Ovary (tissue), 9 donors: ENCODE data around the gene MTUS2. TPM values are rescaled to one million over a fixed set of nuclear protein-coding genes. Genes with fewer than 3 reads are reported as not detected.

Experiments used
- DNase-seq, 5 donors: peaks; one replicate each; pipeline ENCODE4 v3.0.0-alpha.2; 2019 to 2020
- H3K27ac ChIP-seq, 2 donors: fragments of 200-600 bp; one replicate each; pipeline versions ENCODE4 v1.5.1 to v1.8.0; 2019 to 2022
- H3K27me3 ChIP-seq: fragments of 200-600 bp; one replicate; pipeline ENCODE4 v1.8.0; 2022
- H3K36me3 ChIP-seq: fragments of 200-600 bp; sonication (generic); one replicate; pipeline ENCODE4 v1.5.1; 2019
- H3K4me1 ChIP-seq: one replicate; pipeline ENCODE4 v1.8.1; 2013; ENCODE audit warnings: mild to moderate bottlenecking, moderate library complexity; ENCODE audit not compliant: insufficient read depth
- H3K4me3 ChIP-seq: fragments of 200-600 bp; sonication (generic); one replicate; pipeline ENCODE4 v1.5.1; 2017
- H3K9me3 ChIP-seq, 2 donors: fragments of 200-600 bp in 1 of 2; sonication (generic) in 1 of 2; one replicate each; pipeline versions ENCODE4 v1.5.1 to v1.8.1; 2013 to 2019; ENCODE audit warnings: mild to moderate bottlenecking in 1 of 2, moderate library complexity in 1 of 2
- CTCF ChIP-seq, 3 donors: fragments of 450-650 bp in 2 of 3; fragments of 200-600 bp in 1 of 3; IDR thresholded peaks; one replicate each; pipeline versions ENCODE4 v1.5.1 to v1.8.0; 2016 to 2022; ENCODE audit warnings: antibody characterized with exemption in 3 of 3, mild to moderate bottlenecking in 1 of 3
- EP300 ChIP-seq: sonication (generic); formaldehyde crosslinking; IDR thresholded peaks from one replicate; pipeline ENCODE4 v1.6.1; 2017; ENCODE audit warnings: antibody characterized with exemption
- POLR2A ChIP-seq: fragments of 450-650 bp; IDR thresholded peaks from one replicate; pipeline ENCODE4 v1.6.1; 2017; ENCODE audit warnings: antibody characterized with exemption, mild to moderate bottlenecking, moderate library complexity
- WGBS, 3 donors: extraction: QIAGEN DNeasy Blood & Tissue Kit in 1 of 3; methylation state at CpG; one replicate each; pipeline versions ENCODE4 v1.1.5 to v1.1.7; 2013 to 2017; 5-methylcytosine and 5-hydroxymethylcytosine counted together
- intact Hi-C, 4 donors: fragments of 100-400 bp; cut with DNase I; formaldehyde crosslinking; loops; one replicate each; pipeline versions ENCODE4 v1.11.0 to v1.15.1; 2022 to 2023
- polyA plus RNA-seq, 2 donors: library from polyadenylated mRNA; stranded (reverse); fragments of 200-250 nt in 1 of 2; fragments of 350-450 nt in 1 of 2; fragmentation: Illumina TruSeq in 1 of 2; extraction: RNeasy Lipid Tissue Mini Kit (QIAGEN cat#74804) in 1 of 2; gene quantifications; one replicate each; pipeline ENCODE4 v1.2.3, GENCODE V29; 2013 to 2014
- total RNA-seq, 7 donors: library from RNA; depleted of rRNA in 2 of 7; stranded (reverse); fragments of >200 nt in 2 of 7; fragmentation: NEBNext Ultra II Directional in 3 of 7; extraction: Animal tissue kit (Norgen Biotek cat#: 25700) in 3 of 7; gene quantifications; one replicate each; pipeline versions ENCODE4 v1.1.0 to v1.2.4, GENCODE V29; 2016 to 2023
- donor health status: DM: no; HTN: no; CAD: no; lungs with moderate emphysema.
- donor health status: DM: no; HTN: no; CAD: no.
- donor health status: Bipolar disorder and iron deficiency.
- donor health status: DM: yes; HTN: yes; CAD: no.
- donor health status: DM: no; HTN: no; CAD: no.
- donor health status: DM: yes; HTN: yes; CAD: no.

The MTUS2 gene
- total and polyA plus RNA-seq, 9 donors, result 1.5 to 8.7 (median 5.4) TPM

DNA sequence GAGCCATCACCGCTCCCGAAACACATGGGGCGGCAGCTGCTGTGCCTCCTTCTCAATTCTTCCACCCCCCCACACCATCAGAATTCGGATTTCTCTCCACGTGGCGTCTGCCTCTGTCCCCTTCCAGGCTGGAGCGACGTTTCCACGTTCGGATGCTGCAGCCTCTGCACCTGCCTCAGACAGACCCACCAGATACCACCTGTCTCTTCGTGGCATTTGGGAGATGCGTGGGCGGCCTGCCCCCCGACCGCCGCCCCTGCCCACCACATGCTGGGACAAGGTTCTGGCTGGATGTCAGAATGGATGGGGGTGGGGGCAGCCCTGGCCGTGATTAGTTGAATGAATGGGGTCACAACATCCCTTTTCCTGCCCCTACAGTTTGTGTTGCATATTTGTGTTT, 685.4 kb downstream of the MTUS2 start:
- H3K27me3 ChIP-seq, result no peaks in the 10 kb centered on the region
- intact Hi-C loops, result loop anchor here in 2 of 4 donors (5.0 to 10.0 kb wide), 3 partner anchors 269 to 607 kb away; no protein-coding TSS in a partner anchor
- H3K9me3 ChIP-seq, result no peaks in the 10 kb centered on the region
- no peak overlapping the region for H3K27ac ChIP-seq
- DNase-seq, result no peak
- H3K36me3 ChIP-seq, result no peaks in the 10 kb centered on the region
- H3K4me3 ChIP-seq, result no peak overlapping the region
- TF ChIP-seq EP300, result no peak
- no peak for TF ChIP-seq POLR2A
- no peak for TF ChIP-seq CTCF (IDR thresholded peaks at IDR 0.05)
- WGBS, 3 donors, result 64 to 79% (median 69%) methylated on average over 17 of the region's 17 CpGs
- H3K4me1 ChIP-seq, result peaks cover 3% of the 10 kb centered on the region

GRCh38 chr13:29505950-29506349, 685.8 kb downstream of the MTUS2 start:
- no peak for DNase-seq

DNA sequence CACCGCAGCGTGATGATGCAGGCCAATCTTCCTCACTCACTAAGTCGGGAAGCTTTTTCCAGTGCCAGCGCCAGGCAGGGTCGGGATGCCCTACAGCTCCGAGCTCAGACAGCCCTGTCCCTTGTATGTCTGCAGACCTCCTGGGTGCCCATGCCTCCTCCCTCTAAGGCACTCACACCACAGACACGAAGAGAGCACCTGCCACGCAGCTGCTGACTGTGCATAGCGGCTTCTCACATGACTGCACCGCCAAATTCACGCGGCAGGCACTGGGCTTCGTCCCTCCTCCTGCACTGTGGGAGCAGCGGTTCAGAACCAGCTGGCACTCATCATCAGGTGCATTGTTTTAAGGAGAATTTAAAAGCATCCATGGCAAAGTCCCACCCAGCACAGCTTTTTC, 687.2 kb downstream of the MTUS2 start:
- H3K4me3 ChIP-seq, result no peak overlapping the region
- no peak for TF ChIP-seq CTCF (IDR thresholded peaks at IDR 0.05)
- TF ChIP-seq EP300, result no peak
- no peak for TF ChIP-seq POLR2A
- H3K9me3 ChIP-seq, result no peaks in the 10 kb centered on the region
- H3K36me3 ChIP-seq, result no peaks in the 10 kb centered on the region
- peak in 1 of 5 donors; percentile 30 for DNase-seq
- intact Hi-C loops, result loop anchor here in 2 of 4 donors (5.0 to 10.0 kb wide), 3 partner anchors 267 to 605 kb away; no protein-coding TSS in a partner anchor
- 6 to 12% (median 10%) methylated on average over 14 of the region's 14 CpGs for WGBS, 3 donors
- H3K27me3 ChIP-seq, result no peaks in the 10 kb centered on the region
- no peak overlapping the region for H3K27ac ChIP-seq
- peaks cover 6% of the 10 kb centered on the region for H3K4me1 ChIP-seq

More at GRCh38 chr13:29505950-29506349, 685.8 kb downstream of the MTUS2 start:
- no peaks in the 10 kb centered on the region for H3K36me3 ChIP-seq
- WGBS, 3 donors, result 45 to 66% (median 50%) methylated on average over 8 to 10 of the region's 10 CpGs
- H3K27ac ChIP-seq, result no peak overlapping the region
- H3K4me3 ChIP-seq, result no peak overlapping the region
- no peaks in the 10 kb centered on the region for H3K27me3 ChIP-seq
- peaks cover 3% of the 10 kb centered on the region for H3K4me1 ChIP-seq
- no peak for TF ChIP-seq CTCF (IDR thresholded peaks at IDR 0.05)
- TF ChIP-seq POLR2A, result no peak
- no peak for TF ChIP-seq EP300
- H3K9me3 ChIP-seq, result no peaks in the 10 kb centered on the region
- intact Hi-C loops, result loop anchor here in 2 of 4 donors (5.0 to 10.0 kb wide), 3 partner anchors 269 to 606 kb away; no protein-coding TSS in a partner anchor

DNA sequence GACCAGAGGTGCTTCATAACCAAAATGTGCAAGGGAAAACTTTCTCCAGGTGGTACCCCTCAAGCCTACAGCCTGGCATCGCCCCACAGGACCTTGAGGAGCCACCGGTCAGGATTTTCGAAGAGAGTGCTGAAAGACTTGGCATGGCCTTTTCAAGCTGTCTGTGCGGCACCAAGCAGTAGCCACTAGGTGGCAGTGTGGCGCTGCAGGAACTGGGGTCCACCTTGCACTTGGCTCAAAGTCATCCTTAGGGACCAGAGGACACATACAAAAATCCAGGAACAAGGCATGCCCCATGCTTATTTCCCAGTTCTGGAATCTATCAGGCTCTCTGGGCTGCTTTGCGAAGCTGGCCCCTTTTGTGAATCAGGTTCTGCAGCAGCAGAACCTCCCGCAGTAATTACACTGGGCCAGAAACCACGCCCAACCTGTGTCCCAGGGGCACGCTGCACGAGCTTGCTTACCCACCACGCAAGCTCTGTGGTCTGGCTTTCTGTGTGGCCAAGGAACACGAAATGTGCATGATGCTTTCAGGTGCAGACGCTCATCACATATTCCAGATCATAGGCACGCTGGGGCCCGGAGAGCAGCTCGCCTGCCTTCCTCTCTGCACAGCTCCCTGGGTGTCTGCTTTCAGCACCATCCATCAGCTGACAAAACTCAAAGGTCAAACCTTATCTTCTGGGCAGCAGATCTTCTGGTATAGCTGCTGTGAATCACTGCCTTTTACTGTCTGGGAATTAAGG, 688.2 kb downstream of the MTUS2 start:
- Histone ChIP-seq H3K9me3 (no peaks in the 10 kb centered on the region), H3K4me3 (no peak overlapping the region), H3K36me3 (no peaks in the 10 kb centered on the region), H3K4me1 (peaks cover 6% of the 10 kb centered on the region), H3K27me3 (no peaks in the 10 kb centered on the region), H3K27ac (no peak overlapping the region)
- intact Hi-C loops, result loop anchor here in 2 of 4 donors (2.0 to 10.0 kb wide), 4 partner anchors 266 to 606 kb away; no protein-coding TSS in a partner anchor
- DNase-seq, result peak; percentile 80 to 89 (median 86)
- WGBS, 3 donors, result 38 to 40% (median 39%) methylated on average over 16 of the region's 16 CpGs
- peak; percentile 82 to 94 (median 85) for TF ChIP-seq CTCF (IDR thresholded peaks at IDR 0.05)
- no peak for TF ChIP-seq EP300
- no peak for TF ChIP-seq POLR2A
